ENCODE measurements around the gene CLNK. TPM values are rescaled to one million over a fixed set of nuclear protein-coding genes. Genes with fewer than 3 reads are reported as not detected.

The CLNK gene
- total RNA-seq, 1 donor from 2014 or later, result not detected

- TF ChIP-seq POLR2AphosphoS5 (IDR thresholded peaks at IDR 0.05; ENCODE audit: insufficient read depth in 1 of 2, low read depth in 1 of 2) (no peak), POLR2A (IDR thresholded peaks at IDR 0.05) (no peak), CTCF (IDR thresholded peaks at IDR 0.05) (no peak)
- intact Hi-C loops (cut with DNase I), result no loop called here
- no peak overlapping the region for H3K27ac ChIP-seq
- H3K4me1 ChIP-seq, result no peaks in the 10 kb centered on the region
- no peaks in the 10 kb centered on the region for H3K27me3 ChIP-seq
- H3K36me3 ChIP-seq, result no peaks in the 10 kb centered on the region
- H3K9me3 ChIP-seq, result no peaks in the 10 kb centered on the region
- no peak overlapping the region for H3K4me3 ChIP-seq
- no peak for DNase-seq (ENCODE audit: extremely low spot score in 2 of 2)
Observed at GRCh38 chr4:10613926-10614478, 70.6 kb downstream of the CLNK start.

GRCh38 chr4:10612476-10612875 is 72.1 kb downstream of the CLNK start:
- H3K4me3 ChIP-seq, result no peak overlapping the region
- no peak for TF ChIP-seq POLR2A (IDR thresholded peaks at IDR 0.05)
- TF ChIP-seq CTCF (IDR thresholded peaks at IDR 0.05), result no peak
- no peak for TF ChIP-seq POLR2AphosphoS5 (IDR thresholded peaks at IDR 0.05; ENCODE audit: insufficient read depth in 1 of 2, low read depth in 1 of 2)

GRCh38 chr4:10611673-10612072 is 72.9 kb downstream of the CLNK start:
- intact Hi-C loops (cut with DNase I), result no loop called here
- TF ChIP-seq POLR2AphosphoS5 (IDR thresholded peaks at IDR 0.05; ENCODE audit: insufficient read depth in 1 of 2, low read depth in 1 of 2) (no peak), POLR2A (IDR thresholded peaks at IDR 0.05) (no peak), CTCF (IDR thresholded peaks at IDR 0.05) (no peak)
- Histone ChIP-seq H3K27ac (no peak overlapping the region), H3K4me1 (no peaks in the 10 kb centered on the region), H3K9me3 (no peaks in the 10 kb centered on the region), H3K4me3 (no peak overlapping the region), H3K27me3 (no peaks in the 10 kb centered on the region), H3K36me3 (no peaks in the 10 kb centered on the region)
- DNase-seq (ENCODE audit: extremely low spot score in 2 of 2), result no peak

More at GRCh38 chr4:10612476-10612875, 72.1 kb downstream of the CLNK start:
- no peak for DNase-seq (ENCODE audit: extremely low spot score in 2 of 2)
- Histone ChIP-seq H3K36me3 (no peaks in the 10 kb centered on the region), H3K4me1 (no peaks in the 10 kb centered on the region), H3K9me3 (no peaks in the 10 kb centered on the region), H3K27ac (no peak overlapping the region), H3K27me3 (no peaks in the 10 kb centered on the region)
- intact Hi-C loops (cut with DNase I), result no loop called here

GRCh38 chr4:10608501-10609219 is 75.9 kb downstream of the CLNK start:
- Histone ChIP-seq H3K4me3 (no peak overlapping the region), H3K4me1 (no peaks in the 10 kb centered on the region), H3K27me3 (no peaks in the 10 kb centered on the region), H3K9me3 (no peaks in the 10 kb centered on the region), H3K27ac (no peak overlapping the region), H3K36me3 (no peaks in the 10 kb centered on the region)
- no peak for DNase-seq (ENCODE audit: extremely low spot score in 2 of 2)
- intact Hi-C loops (cut with DNase I), result no loop called here
- no peak for TF ChIP-seq POLR2AphosphoS5 (IDR thresholded peaks at IDR 0.05; ENCODE audit: insufficient read depth in 1 of 2, low read depth in 1 of 2)
- no peak for TF ChIP-seq CTCF (IDR thresholded peaks at IDR 0.05)
- no peak for TF ChIP-seq POLR2A (IDR thresholded peaks at IDR 0.05)

- intact Hi-C loops (cut with DNase I), result no loop called here
- no peaks in the 10 kb centered on the region for H3K9me3 ChIP-seq
- TF ChIP-seq CTCF (IDR thresholded peaks at IDR 0.05) (no peak), POLR2AphosphoS5 (IDR thresholded peaks at IDR 0.05; ENCODE audit: insufficient read depth in 1 of 2, low read depth in 1 of 2) (no peak), POLR2A (IDR thresholded peaks at IDR 0.05) (no peak)
Observed at GRCh38 chr4:10607206-10607605, 77.4 kb downstream of the CLNK start.

More at GRCh38 chr4:10607206-10607605, 77.4 kb downstream of the CLNK start:
- no peaks in the 10 kb centered on the region for H3K27me3 ChIP-seq
- no peaks in the 10 kb centered on the region for H3K36me3 ChIP-seq
- H3K4me3 ChIP-seq, result no peak overlapping the region
- no peaks in the 10 kb centered on the region for H3K4me1 ChIP-seq
- no peak overlapping the region for H3K27ac ChIP-seq
- DNase-seq (ENCODE audit: extremely low spot score in 2 of 2), result no peak
